Brain microvascular endothelial cell (primary cell): ENCODE measurements around the gene WEE2.

ENCODE experiments used
- DNase-seq: peaks from one replicate; pipeline ENCODE4 v3.0.0-alpha.2; 2020
- H3K27ac ChIP-seq: fragments of 250-450 bp; sonication (Bioruptor Pico); 2 replicates; pipeline ENCODE4 v1.5.1; 2020; ENCODE audit warnings: mild to moderate bottlenecking, moderate library complexity
- H3K27me3 ChIP-seq: fragments of 250-450 bp; sonication (Bioruptor Pico); replicated peaks from 2 replicates; pipeline ENCODE4 v1.5.1; 2020; ENCODE audit warnings: mild to moderate bottlenecking
- H3K36me3 ChIP-seq: fragments of 250-450 bp; sonication (Bioruptor Pico); replicated peaks from 2 replicates; pipeline ENCODE4 v1.5.1; 2020; ENCODE audit warnings: mild to moderate bottlenecking
- H3K4me3 ChIP-seq: 2 replicates; pipeline ENCODE4 v1.5.1; 2011; ENCODE audit warnings: low read depth, mild to moderate bottlenecking, control low read depth, low read length, moderate library complexity
- in situ Hi-C: cut with HindIII; loops from 2 replicates; pipeline ENCODE4 v1.10.0; 2017; ENCODE audit warnings: low sequenced_read_pairs, low pct_ligation_motif_present
- TF ChIP-seq, protein P1 (sequence below): IDR thresholded peaks from 2 replicates; pipeline ENCODE4 v1.5.1; 2011; ENCODE audit warnings: low read depth, mild to moderate bottlenecking, moderate library complexity, low read length, control low read depth, inconsistent platforms; ENCODE audit errors: missing control alignments

Gene WEE2

DNA sequence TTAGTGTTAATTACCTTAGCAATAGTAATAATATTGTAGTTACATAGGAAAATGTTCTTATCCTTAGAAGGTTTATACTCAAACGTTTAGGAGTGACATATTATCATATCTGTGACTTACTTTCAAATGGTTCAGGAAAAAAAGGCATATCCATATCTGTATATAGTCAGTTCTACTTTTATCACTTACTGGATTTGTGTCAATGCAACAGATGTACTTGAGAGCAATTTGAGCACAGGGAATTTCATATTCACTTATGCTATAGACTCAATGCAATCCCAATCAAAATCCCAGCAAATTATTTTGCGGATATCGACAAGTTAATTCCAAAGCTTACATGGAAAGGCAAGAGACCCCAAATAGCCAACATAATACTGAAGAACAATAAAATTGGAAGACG lies 16.2 kb upstream of the WEE2 start:
- no peak overlapping the region for H3K4me3 ChIP-seq
- DNase-seq = no peak
- no peaks in the 10 kb centered on the region for H3K27me3 ChIP-seq
- H3K27ac ChIP-seq = no peak overlapping the region
- no peaks in the 10 kb centered on the region for H3K36me3 ChIP-seq
- TF ChIP-seq, protein P1, sequence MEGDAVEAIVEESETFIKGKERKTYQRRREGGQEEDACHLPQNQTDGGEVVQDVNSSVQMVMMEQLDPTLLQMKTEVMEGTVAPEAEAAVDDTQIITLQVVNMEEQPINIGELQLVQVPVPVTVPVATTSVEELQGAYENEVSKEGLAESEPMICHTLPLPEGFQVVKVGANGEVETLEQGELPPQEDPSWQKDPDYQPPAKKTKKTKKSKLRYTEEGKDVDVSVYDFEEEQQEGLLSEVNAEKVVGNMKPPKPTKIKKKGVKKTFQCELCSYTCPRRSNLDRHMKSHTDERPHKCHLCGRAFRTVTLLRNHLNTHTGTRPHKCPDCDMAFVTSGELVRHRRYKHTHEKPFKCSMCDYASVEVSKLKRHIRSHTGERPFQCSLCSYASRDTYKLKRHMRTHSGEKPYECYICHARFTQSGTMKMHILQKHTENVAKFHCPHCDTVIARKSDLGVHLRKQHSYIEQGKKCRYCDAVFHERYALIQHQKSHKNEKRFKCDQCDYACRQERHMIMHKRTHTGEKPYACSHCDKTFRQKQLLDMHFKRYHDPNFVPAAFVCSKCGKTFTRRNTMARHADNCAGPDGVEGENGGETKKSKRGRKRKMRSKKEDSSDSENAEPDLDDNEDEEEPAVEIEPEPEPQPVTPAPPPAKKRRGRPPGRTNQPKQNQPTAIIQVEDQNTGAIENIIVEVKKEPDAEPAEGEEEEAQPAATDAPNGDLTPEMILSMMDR = no peak
- in situ Hi-C loops = no loop called here

DNA sequence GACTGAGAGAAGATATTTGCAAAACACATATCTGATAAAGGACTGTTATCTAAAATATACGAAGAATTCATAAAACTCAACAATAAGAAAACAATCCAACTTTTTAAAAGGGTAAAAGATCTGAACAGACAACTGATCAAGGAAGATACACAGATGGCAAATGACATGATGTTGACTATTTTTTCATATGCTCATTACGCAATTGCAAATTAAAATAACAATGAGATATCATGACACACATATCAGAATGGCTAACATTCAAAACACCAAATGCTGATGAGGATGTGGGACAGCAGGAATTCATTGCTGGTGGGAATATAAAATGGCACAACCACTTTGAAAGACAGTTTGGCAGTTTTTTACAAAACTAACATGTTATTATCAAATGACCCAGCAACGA lies 15.1 kb upstream of the WEE2 start:
- TF ChIP-seq, protein P1 = no peak
- H3K27ac ChIP-seq = no peak overlapping the region
- no peak overlapping the region for H3K4me3 ChIP-seq
- in situ Hi-C loops = no loop called here
- no peaks in the 10 kb centered on the region for H3K36me3 ChIP-seq
- no peak for DNase-seq
- H3K27me3 ChIP-seq = no peaks in the 10 kb centered on the region

DNA sequence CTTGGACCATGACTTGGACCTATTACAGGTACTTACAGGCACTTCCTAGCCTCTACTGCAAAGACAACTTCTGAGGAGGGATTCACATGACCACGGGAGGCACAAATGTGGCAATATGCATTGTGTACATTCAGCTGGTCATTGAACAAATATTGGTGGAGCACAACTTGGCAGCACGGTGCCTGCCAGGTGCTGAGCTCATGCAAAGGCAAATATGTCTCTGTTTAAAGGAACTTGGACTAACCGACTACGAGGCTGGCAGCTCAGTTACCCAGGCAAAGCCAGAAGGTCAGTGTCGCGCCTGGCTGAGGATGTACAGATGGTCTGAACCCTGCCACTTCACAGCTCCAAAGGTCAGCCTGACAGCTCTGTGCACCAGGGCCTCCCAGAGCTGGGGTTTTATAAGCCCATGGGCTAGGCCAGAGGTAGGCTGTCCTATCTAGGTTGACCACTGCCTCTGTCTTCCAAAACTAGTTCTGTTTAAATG lies 12.3 kb upstream of the WEE2 start:
- Histone ChIP-seq H3K27me3 (no peaks in the 10 kb centered on the region), H3K4me3 (no peak overlapping the region), H3K36me3 (no peaks in the 10 kb centered on the region), H3K27ac (no peak overlapping the region)
- TF ChIP-seq, protein P1 = no peak
- in situ Hi-C loops = no loop called here
- no peak for DNase-seq

DNA sequence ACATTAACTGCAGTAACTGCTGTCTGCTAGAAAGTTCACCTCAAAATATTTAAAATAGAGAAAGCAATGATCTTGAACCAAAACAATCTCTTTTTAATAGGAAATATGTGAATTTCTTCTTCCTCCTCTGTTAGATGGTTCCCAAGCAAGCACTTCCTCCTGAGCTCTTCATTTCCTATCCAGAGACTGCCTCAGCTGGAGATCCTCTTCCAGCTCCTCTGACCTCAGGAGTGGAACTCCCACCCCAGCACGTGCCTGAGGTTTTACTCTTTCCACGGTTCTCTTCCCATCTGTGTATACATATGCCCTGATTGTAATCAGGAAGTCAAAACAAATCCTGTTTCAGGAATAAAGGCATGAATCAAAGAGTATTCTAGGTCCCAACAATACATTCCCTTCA lies 11.8 kb upstream of the WEE2 start:
- no peak overlapping the region for H3K4me3 ChIP-seq
- in situ Hi-C loops = no loop called here
- DNase-seq = no peak

DNA sequence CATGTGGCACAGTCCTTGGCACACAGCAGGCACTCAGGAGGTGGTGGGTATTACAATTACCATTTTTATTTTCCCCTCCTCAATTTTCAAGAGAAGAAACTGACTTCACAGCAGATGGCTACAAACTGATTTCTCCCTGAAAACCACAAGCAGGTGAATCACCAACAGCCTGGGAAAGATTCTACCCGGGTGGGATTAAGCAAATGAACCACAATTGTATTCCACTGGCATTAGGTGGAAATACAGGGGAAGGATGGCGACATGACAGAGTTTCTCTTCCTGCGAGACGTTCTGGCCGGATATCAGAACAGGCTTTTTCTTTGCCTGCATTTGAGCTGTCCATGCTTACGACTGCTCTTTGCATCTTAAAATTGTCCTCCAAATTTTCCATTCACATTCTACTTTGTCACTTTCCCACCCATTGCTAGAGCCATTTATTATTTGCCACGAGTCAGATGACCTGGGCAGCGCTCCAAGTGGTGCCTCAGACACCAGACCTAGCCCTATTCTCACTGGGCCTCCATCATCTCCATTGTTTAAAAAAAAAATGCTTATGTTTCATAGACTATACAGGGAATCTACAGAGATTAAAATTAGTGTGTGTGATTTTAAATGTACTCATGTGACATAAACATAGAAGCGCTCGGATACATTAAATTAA lies 10.8 kb upstream of the WEE2 start:
- Histone ChIP-seq H3K27me3 (no peaks in the 10 kb centered on the region), H3K36me3 (no peaks in the 10 kb centered on the region), H3K27ac (no peak overlapping the region), H3K4me3 (no peak overlapping the region)
- DNase-seq = no peak
- in situ Hi-C loops = no loop called here
- TF ChIP-seq, protein P1 = no peak

More for the DNA sequence above, 11.8 kb upstream of the WEE2 start:
- no peaks in the 10 kb centered on the region for H3K36me3 ChIP-seq
- H3K27ac ChIP-seq = no peak overlapping the region
- no peaks in the 10 kb centered on the region for H3K27me3 ChIP-seq
- TF ChIP-seq, protein P1 = no peak
